GM04503 (cell line): ENCODE results near the gene RARS1.
"Not testable (repeated sequence)": the region's sequence is repeated elsewhere in the genome, so short reads cannot be mapped to it uniquely, and the experiment has no call there.

Source experiments
- DNase-seq: peaks from one replicate; pipeline ENCODE4 v3.0.0-alpha.2; 2012; ENCODE audit warnings: low read depth

RARS1 gene

GRCh38 chr5:168481330-168481788 lies 4.9 kb upstream of the RARS1 start:
- DNase-seq, result no peak

GRCh38 chr5:168482361-168482760 lies 3.9 kb upstream of the RARS1 start:
- no peak for DNase-seq

- DNase-seq, result no peak
Measured at GRCh38 chr5:168489059-168489458, 2.8 kb downstream of the RARS1 start.

- DNase-seq, result no peak
Measured at GRCh38 chr5:168494057-168494555, 7.8 kb downstream of the RARS1 start.

GRCh38 chr5:168502563-168503237 lies 16.4 kb downstream of the RARS1 start:
- DNase-seq, result no peak

GRCh38 chr5:168513861-168514428 lies 27.7 kb downstream of the RARS1 start:
- no peak for DNase-seq

GRCh38 chr5:168525856-168526255 lies 39.6 kb downstream of the RARS1 start:
- DNase-seq, result no peak

- DNase-seq, result no peak
Measured at GRCh38 chr5:168527756-168528295, 41.6 kb downstream of the RARS1 start.

- no peak for DNase-seq
Measured at GRCh38 chr5:168528521-168529373, 42.5 kb downstream of the RARS1 start, which contains the start of gene FBLL1. TSS of gene FBLL1 (plus strand) at chr5:168529305. CDS start at chr5:168529505, 200 bp downstream.

- no peak for DNase-seq
Measured at GRCh38 chr5:168529374-168530234, 43.3 kb downstream of the RARS1 start.

GRCh38 chr5:168530621-168531150 lies 44.4 kb downstream of the RARS1 start:
- DNase-seq, result no peak

GRCh38 chr5:168531191-168531590 lies 44.9 kb downstream of the RARS1 start:
- DNase-seq, result no peak

- DNase-seq, result no peak
Measured at GRCh38 chr5:168531987-168532864, 46.0 kb downstream of the RARS1 start.

GRCh38 chr5:168534351-168534750 lies 48.1 kb downstream of the RARS1 start:
- not testable (repeated sequence) for DNase-seq

- no peak for DNase-seq
Measured at GRCh38 chr5:168537176-168537575, 50.9 kb downstream of the RARS1 start.

GRCh38 chr5:168549554-168549953 lies 63.3 kb downstream of the RARS1 start:
- no peak for DNase-seq

- no peak for DNase-seq
Measured at GRCh38 chr5:168550656-168551055, 64.4 kb downstream of the RARS1 start.

- DNase-seq, result peak; percentile 39
Measured at GRCh38 chr5:168552146-168552545, 65.9 kb downstream of the RARS1 start.

- DNase-seq, result no peak
Measured at GRCh38 chr5:168553377-168554130, 67.3 kb downstream of the RARS1 start.
